IMR-90 (cell line): Measurements from ENCODE around the gene INSM1. TPM values are rescaled to one million over a fixed set of nuclear protein-coding genes. Genes with fewer than 3 reads are reported as not detected.
A peak's percentile ranks its signal among the peaks of the same experiment; 100 is the strongest.

Experiments
- ATAC-seq: fragments of 200-7000 bp; cut with Tn5 transposase; 2 replicates; pipeline ENCODE4 v1.9.1; 2020; ENCODE audit warnings: low read depth, mild to moderate bottlenecking, moderate library complexity
- BruUV-seq: library from RNA; stranded (reverse); fragments of 400-500 nt; replicated peaks from 2 replicates; lab custom pipeline; 2021; lab: Mats Ljungman, UMichigan
- CTCF ChIA-PET: fragments of 300-600 bp; formaldehyde crosslinking; extraction: SDS; loops from one replicate; lab custom pipeline; 2021; ENCODE audit warnings: antibody characterized with exemption; lab: Yijun Ruan, JAX
- POLR2A ChIA-PET: fragments of 300-600 bp; sonication (Branson Sonifier 250); formaldehyde crosslinking; loops from one replicate; lab custom pipeline; 2022; ENCODE audit warnings: antibody characterized with exemption; ENCODE audit not compliant: unreplicated experiment; lab: Charles Lee
- DNase-seq: peaks from one replicate; pipeline ENCODE4 v3.0.0; 2013
- H2AFZ ChIP-seq: replicated peaks from 2 replicates; pipeline ENCODE3; 2013; ENCODE audit warnings: low read length, mild to moderate bottlenecking; ENCODE audit not compliant: poor library complexity
- H2AK5ac ChIP-seq: 2 replicates; pipeline ENCODE4 v1.6.1; 2013; ENCODE audit warnings: low read depth, low read length, inconsistent platforms
- H2AK9ac ChIP-seq: replicated peaks from 2 replicates; pipeline ENCODE3; 2013; ENCODE audit warnings: mild to moderate bottlenecking, low read depth, low read length, moderate library complexity; ENCODE audit not compliant: poor library complexity
- H2BK120ac ChIP-seq: 2 replicates; pipeline ENCODE4 v1.6.1; 2013; ENCODE audit warnings: low read depth, low read length, inconsistent platforms
- H2BK15ac ChIP-seq: 3 replicates; pipeline ENCODE4 v1.6.1; 2013; ENCODE audit warnings: low read depth, low read length, inconsistent platforms
- H2BK20ac ChIP-seq: 2 replicates; pipeline ENCODE4 v1.6.1; 2013; ENCODE audit warnings: low read depth, mild to moderate bottlenecking, inconsistent platforms, low read length, moderate library complexity
- H2BK5ac ChIP-seq: 2 replicates; pipeline ENCODE4 v1.6.1; 2013; ENCODE audit warnings: mild to moderate bottlenecking, low read depth, low read length, inconsistent platforms; ENCODE audit not compliant: poor library complexity, severe bottlenecking
- H3K14ac ChIP-seq: replicated peaks from 2 replicates; pipeline ENCODE4 v1.6.1; 2013; ENCODE audit warnings: low read depth, low read length, inconsistent platforms
- H3K18ac ChIP-seq: 2 replicates; pipeline ENCODE4 v1.6.1; 2013; ENCODE audit warnings: low read depth, low read length, control low read depth
- H3K23ac ChIP-seq: 2 replicates; pipeline ENCODE4 v1.6.1; 2013; ENCODE audit warnings: low read depth, low read length, inconsistent platforms
- H3K27ac ChIP-seq: 2 replicates; pipeline ENCODE4 v1.5.1; 2013; ENCODE audit warnings: mild to moderate bottlenecking, control low read depth, low read length; ENCODE audit not compliant: insufficient read depth
- H3K27me3 ChIP-seq: 2 replicates; pipeline ENCODE4 v1.6.1; 2013; ENCODE audit warnings: low read length; ENCODE audit not compliant: control insufficient read depth, insufficient read depth
- H3K36me3 ChIP-seq: 2 replicates; pipeline ENCODE4 v1.6.1; 2013; ENCODE audit warnings: low read length, mixed read lengths; ENCODE audit not compliant: control insufficient read depth, insufficient read depth
- H3K4ac ChIP-seq: 2 replicates; pipeline ENCODE4 v1.6.1; 2013; ENCODE audit warnings: low read depth, low read length, inconsistent platforms
- H3K4me1 ChIP-seq: 2 replicates; pipeline ENCODE4 v1.6.1; 2013; ENCODE audit warnings: low read length, mixed read lengths; ENCODE audit not compliant: control insufficient read depth, insufficient read depth
- H3K4me2 ChIP-seq: 2 replicates; pipeline ENCODE4 v1.6.1; 2013; ENCODE audit warnings: low read depth, mild to moderate bottlenecking, control low read depth, low read length, moderate library complexity
- H3K4me3 ChIP-seq: 2 replicates; pipeline ENCODE4 v1.5.1; 2013; ENCODE audit warnings: low read depth, mild to moderate bottlenecking, control low read depth, low read length, moderate library complexity; ENCODE audit not compliant: insufficient read depth
- H3K56ac ChIP-seq: 2 replicates; pipeline ENCODE4 v1.6.1; 2013; ENCODE audit warnings: low read length, inconsistent platforms; ENCODE audit not compliant: insufficient read depth; ENCODE audit errors: extremely low read depth
- H3K79me1 ChIP-seq, 2 experiments: 2 replicates each; pipeline ENCODE4 v1.6.1; 2013; ENCODE audit warnings: low read length in 2 of 2, inconsistent platforms in 1 of 2, low read depth in 1 of 2
- H3K9ac ChIP-seq: 2 replicates; pipeline ENCODE4 v1.6.1; 2013; ENCODE audit warnings: low read depth, low read length, control low read depth
- H3K9me1 ChIP-seq: 2 replicates; pipeline ENCODE4 v1.6.1; 2013; ENCODE audit warnings: low read length, inconsistent platforms; ENCODE audit not compliant: insufficient read depth
- H3K9me3 ChIP-seq: 2 replicates; pipeline ENCODE4 v1.6.1; 2013; ENCODE audit warnings: low read length; ENCODE audit not compliant: control insufficient read depth, insufficient read depth
- H4K20me1 ChIP-seq: 2 replicates; pipeline ENCODE4 v1.6.1; 2013; ENCODE audit warnings: low read length, inconsistent platforms; ENCODE audit not compliant: insufficient read depth
- H4K5ac ChIP-seq: 2 replicates; pipeline ENCODE4 v1.6.1; 2013; ENCODE audit warnings: mild to moderate bottlenecking, low read depth, low read length, control low read depth
- H4K8ac ChIP-seq, 2 experiments: 2 replicates each; pipeline ENCODE4 v1.6.1; 2013; ENCODE audit warnings: low read depth in 2 of 2, low read length in 2 of 2, control low read depth in 1 of 2, inconsistent platforms in 1 of 2
- H4K91ac ChIP-seq: 2 replicates; pipeline ENCODE4 v1.6.1; 2013; ENCODE audit warnings: low read depth, low read length, inconsistent platforms; ENCODE audit not compliant: insufficient read depth
- BHLHE40 ChIP-seq: fragments of 150-350 bp; IDR thresholded peaks from 2 replicates; pipeline ENCODE4 v1.6.1; 2016; ENCODE audit warnings: mild to moderate bottlenecking, low read depth, low read length
- CHD1 ChIP-seq: IDR thresholded peaks from 2 replicates; pipeline ENCODE4 v1.6.1; 2012; ENCODE audit warnings: low read depth, low read length, improper control_type of control experiment
- CTCF ChIP-seq: conservative IDR thresholded peaks from 2 replicates; pipeline ENCODE4 v1.5.1; 2012; ENCODE audit warnings: mild to moderate bottlenecking, low read depth, low read length, improper control_type of control experiment
- ELK1 ChIP-seq: fragments of 150-350 bp; IDR thresholded peaks from 2 replicates; pipeline ENCODE4 v1.6.1; 2016; ENCODE audit warnings: low read depth, mild to moderate bottlenecking, low read length, moderate library complexity, borderline replicate concordance
- FOS ChIP-seq: fragments of 150-350 bp; IDR thresholded peaks from 2 replicates; pipeline ENCODE4 v1.6.1; 2016; ENCODE audit warnings: low read depth, low read length
- MAFK ChIP-seq: IDR thresholded peaks from 2 replicates; pipeline ENCODE4 v1.6.1; 2012; ENCODE audit warnings: low read depth, low read length, improper control_type of control experiment
- MAZ ChIP-seq: IDR thresholded peaks from 2 replicates; pipeline ENCODE4 v1.6.1; 2012; ENCODE audit warnings: low read depth, mild to moderate bottlenecking, low read length, improper control_type of control experiment, moderate library complexity, borderline replicate concordance
- NFE2L2 ChIP-seq: fragments of 150-350 bp; IDR thresholded peaks from 2 replicates; pipeline ENCODE4 v1.6.1; 2016; ENCODE audit warnings: low read depth, mild to moderate bottlenecking, low read length
- POLR2A ChIP-seq: IDR thresholded peaks from 2 replicates; pipeline ENCODE4 v1.6.1; 2012; ENCODE audit warnings: mild to moderate bottlenecking, low read depth, low read length
- RAD21 ChIP-seq: IDR thresholded peaks from 2 replicates; pipeline ENCODE4 v1.6.1; 2012; ENCODE audit warnings: low read length, improper control_type of control experiment
- RCOR1 ChIP-seq: IDR thresholded peaks from 2 replicates; pipeline ENCODE4 v1.6.1; 2012; ENCODE audit warnings: mild to moderate bottlenecking, low read length, improper control_type of control experiment; ENCODE audit not compliant: insufficient replicate concordance
- WGBS, 2 experiments: methylation state at CpG; one replicate each; pipeline versions ENCODE4 v1.1.5 to v1.1.7; 2013; ENCODE audit warnings: missing lambda C conversion rate in 2 of 2; ENCODE audit not compliant: insufficient read length in 1 of 2; ENCODE audit errors: extremely low coverage in 2 of 2; 5-methylcytosine and 5-hydroxymethylcytosine counted together
- dilution Hi-C: fragments of 300-500 bp; cut with HindIII; formaldehyde crosslinking; loops from one replicate; pipeline ENCODE4 v1.14.3; 2018; ENCODE audit warnings: low sequenced_read_pairs; ENCODE audit not compliant: unreplicated experiment
- in situ Hi-C: fragments of 300-500 bp; cut with MboI; formaldehyde crosslinking; loops from 3 replicates; pipeline ENCODE4 v1.14.3; 2019; ENCODE audit warnings: low sequenced_read_pairs, inconsistent platforms, mixed read lengths
- intact Hi-C: fragments of 100-400 bp; cut with micrococcal nuclease; formaldehyde crosslinking; loops from 2 replicates; pipeline ENCODE4 v1.10.0; 2022
- polyA plus RNA-seq, 3 experiments: library from polyadenylated mRNA; depleted of rRNA; stranded (reverse); fragments of >200 nt; gene quantifications; 2 replicates each; pipeline ENCODE4 v1.2.3, GENCODE V29; 2012; ENCODE audit warnings: low replicate concordance in 1 of 3
- total RNA-seq: library from RNA; depleted of rRNA; stranded (reverse); fragments of >200 nt; gene quantifications from 2 replicates; pipeline ENCODE4 v1.2.3, GENCODE V29; 2012

Gene INSM1
- total and polyA plus RNA-seq, 2 of the 4 experiments (the other 2 are of a cell fraction), result not detected

- intact Hi-C loops, result no loop called here
These were observed 28.1 kb downstream of the INSM1 start for GRCh38 chr20:20395903-20396568.

More at GRCh38 chr20:20395903-20396568, 28.1 kb downstream of the INSM1 start:
- H3K27ac ChIP-seq, result no peak overlapping the region
- H3K79me1 ChIP-seq, result no peaks in the 10 kb centered on the region
- H3K4ac ChIP-seq, result no peak overlapping the region
- TF ChIP-seq CHD1 (no peak), MAZ (no peak), NFE2L2 (no peak), RCOR1 (no peak), BHLHE40 (no peak), MAFK (no peak), RAD21 (no peak), POLR2A (no peak), FOS (no peak), CTCF (no peak), ELK1 (no peak)
- ATAC-seq, result no peak
- no peaks in the 10 kb centered on the region for H3K27me3 ChIP-seq
- H2BK15ac ChIP-seq, result no peak overlapping the region; the same call in 2 of the 3 replicates
- dilution Hi-C loops, result no loop called here
- H2AFZ ChIP-seq, result peak overlapping the region; percentile 8
- H2BK5ac ChIP-seq, result no peak overlapping the region
- H2BK20ac ChIP-seq, result no peak overlapping the region
- H3K4me1 ChIP-seq, result peaks cover 17% of the 10 kb centered on the region
- CTCF ChIA-PET, result no interaction called here
- DNase-seq, result no peak
- no peak overlapping the region for H2AK9ac ChIP-seq
- H3K23ac ChIP-seq, result no peak overlapping the region
- H3K9me1 ChIP-seq, result peaks cover 3% of the 10 kb centered on the region; the same call in 1 of the 2 replicates
- H2BK120ac ChIP-seq, result no peak overlapping the region
- no peaks in the 10 kb centered on the region for H3K9me3 ChIP-seq
- H4K91ac ChIP-seq, result no peak overlapping the region
- POLR2A ChIA-PET, result no interaction called here
- 87% methylated on average over 14 of the region's 29 CpGs; no CpG with 5 or more reads in 1 of the 2 experiments for WGBS, 2 experiments
- no peak overlapping the region for H3K14ac ChIP-seq
- H4K20me1 ChIP-seq, result no peaks in the 10 kb centered on the region
- no peak overlapping the region for H3K4me2 ChIP-seq
- no peak overlapping the region for H3K4me3 ChIP-seq
- H3K18ac ChIP-seq, result no peak overlapping the region
- H3K9ac ChIP-seq, result no peak overlapping the region
- in situ Hi-C loops, result no loop called here
- H4K5ac ChIP-seq, result no peak overlapping the region
- no peak overlapping the region for H4K8ac ChIP-seq
- no TSS peak for BruUV-seq
- 0 out of 2 replicates have a peak overlapping the region, but pooled peaks have one; percentile 6 for H2AK5ac ChIP-seq
- H3K56ac ChIP-seq, result no peak overlapping the region
- no peaks in the 10 kb centered on the region for H3K36me3 ChIP-seq
